Measurements from ENCODE around the gene CNGA1. TPM values are rescaled to one million over a fixed set of nuclear protein-coding genes. Genes with fewer than 3 reads are reported as not detected.

Gene CNGA1
- total and polyA plus RNA-seq, 2 donors (not counting 3 experiments of a cell fraction or from before 2014, with no cell fraction given): not detected

DNA sequence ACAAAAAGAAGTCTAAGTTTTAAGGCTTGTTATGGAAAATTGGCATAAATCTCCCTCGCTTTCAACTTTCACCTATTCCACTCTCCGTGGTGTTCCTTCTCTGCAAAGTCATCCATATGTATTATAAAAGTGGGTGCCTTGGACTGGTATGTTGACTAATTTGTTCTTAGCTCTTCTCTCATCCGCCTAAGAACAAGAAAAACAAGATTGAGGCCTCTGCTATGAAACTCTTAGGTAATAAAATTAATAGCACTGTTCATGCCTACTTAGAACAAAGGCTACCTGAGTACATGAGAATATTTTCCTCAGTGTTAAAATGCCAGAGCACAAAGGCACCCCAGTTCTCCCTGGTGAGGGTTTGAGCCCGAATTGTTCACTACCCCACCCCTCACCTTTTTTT lies 1.3 kb downstream of the CNGA1 start:
- intact Hi-C loops (cut with micrococcal nuclease): no loop called here

More for the DNA sequence above, 1.3 kb downstream of the CNGA1 start:
- no peaks in the 10 kb centered on the region for H4K20me1 ChIP-seq (replicated peaks; ENCODE audit: control insufficient read depth, extremely low read depth, insufficient read depth, low read length)
- CTCF ChIA-PET: no interaction called here
- dilution Hi-C loops (cut with MboI; ENCODE audit: extremely low pct_ligation_motif_present, low sequenced_read_pairs): no loop called here
- H3K4me1 ChIP-seq (ENCODE audit: control insufficient read depth, extremely low read depth, insufficient read depth, low read length): peaks cover 10% of the 10 kb centered on the region
- BruUV-seq (replicated peaks): no TSS peak
- no peaks in the 10 kb centered on the region for H3K36me3 ChIP-seq (ENCODE audit: control insufficient read depth in 2 of 2, extremely low read depth in 1 of 2, insufficient read depth in 2 of 2, low read length in 2 of 2)
- no peak for DNase-seq (ENCODE audit: low read depth, low spot score)
- H3K27ac ChIP-seq (ENCODE audit: insufficient read depth, low read depth, low read length): no peak overlapping the region
- H3K79me2 ChIP-seq (ENCODE audit: control insufficient read depth, insufficient read depth, low read length): no peaks in the 10 kb centered on the region
- H3K4me2 ChIP-seq (ENCODE audit: insufficient read depth, low read length): no peak overlapping the region
- no peaks in the 10 kb centered on the region for H3K9me3 ChIP-seq (replicated peaks; ENCODE audit: control insufficient read depth, insufficient read depth, low read length)
- no peak for FAIRE-seq
- TF ChIP-seq FOS (IDR thresholded peaks at IDR 0.05; ENCODE audit: borderline replicate concordance, insufficient read depth, low read length) (no peak), MYC (IDR thresholded peaks at IDR 0.05; ENCODE audit: low read depth, low read length) (no peak), POLR2AphosphoS5 (IDR thresholded peaks at IDR 0.05; ENCODE audit: insufficient read depth, low read depth, low read length) (no peak), JUN (IDR thresholded peaks at IDR 0.05; ENCODE audit: borderline replicate concordance, insufficient read depth, insufficient read length, low read depth) (no peak), GATA2 (IDR thresholded peaks at IDR 0.05; ENCODE audit: insufficient read depth, insufficient read length, low read depth, low read length) (no peak), POLR2A (IDR thresholded peaks at IDR 0.05; ENCODE audit: low read depth, low read length) (no peak), EZH2 (IDR thresholded peaks at IDR 0.05; ENCODE audit: borderline replicate concordance, low read depth, low read length, severe bottlenecking) (no peak)
- TF ChIP-seq, protein P1, sequence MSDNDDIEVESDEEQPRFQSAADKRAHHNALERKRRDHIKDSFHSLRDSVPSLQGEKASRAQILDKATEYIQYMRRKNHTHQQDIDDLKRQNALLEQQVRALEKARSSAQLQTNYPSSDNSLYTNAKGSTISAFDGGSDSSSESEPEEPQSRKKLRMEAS (IDR thresholded peaks at IDR 0.05; ENCODE audit: insufficient read depth, insufficient read length): no peak
- TF ChIP-seq, protein P2, sequence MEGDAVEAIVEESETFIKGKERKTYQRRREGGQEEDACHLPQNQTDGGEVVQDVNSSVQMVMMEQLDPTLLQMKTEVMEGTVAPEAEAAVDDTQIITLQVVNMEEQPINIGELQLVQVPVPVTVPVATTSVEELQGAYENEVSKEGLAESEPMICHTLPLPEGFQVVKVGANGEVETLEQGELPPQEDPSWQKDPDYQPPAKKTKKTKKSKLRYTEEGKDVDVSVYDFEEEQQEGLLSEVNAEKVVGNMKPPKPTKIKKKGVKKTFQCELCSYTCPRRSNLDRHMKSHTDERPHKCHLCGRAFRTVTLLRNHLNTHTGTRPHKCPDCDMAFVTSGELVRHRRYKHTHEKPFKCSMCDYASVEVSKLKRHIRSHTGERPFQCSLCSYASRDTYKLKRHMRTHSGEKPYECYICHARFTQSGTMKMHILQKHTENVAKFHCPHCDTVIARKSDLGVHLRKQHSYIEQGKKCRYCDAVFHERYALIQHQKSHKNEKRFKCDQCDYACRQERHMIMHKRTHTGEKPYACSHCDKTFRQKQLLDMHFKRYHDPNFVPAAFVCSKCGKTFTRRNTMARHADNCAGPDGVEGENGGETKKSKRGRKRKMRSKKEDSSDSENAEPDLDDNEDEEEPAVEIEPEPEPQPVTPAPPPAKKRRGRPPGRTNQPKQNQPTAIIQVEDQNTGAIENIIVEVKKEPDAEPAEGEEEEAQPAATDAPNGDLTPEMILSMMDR (IDR thresholded peaks at IDR 0.05; ENCODE audit: extremely low read depth in 1 of 2, insufficient read depth in 1 of 2, low read depth in 1 of 2, low read length in 2 of 2): no peak
- no peak overlapping the region for H3K9ac ChIP-seq (replicated peaks; ENCODE audit: extremely low read depth, insufficient read depth, low read length)
- POLR2A ChIA-PET: no interaction called here
- H3K9me1 ChIP-seq (replicated peaks; ENCODE audit: control insufficient read depth, extremely low read depth, insufficient read depth, low read length): no peaks in the 10 kb centered on the region
- no peak overlapping the region for H3K4me3 ChIP-seq (replicated peaks in 1 of 3; ENCODE audit: insufficient read depth in 1 of 3, low read depth in 1 of 3, low read length in 3 of 3)
- peaks cover 0 to 4% of the 10 kb centered on the region in 2 experiments for H3K27me3 ChIP-seq (ENCODE audit: control insufficient read depth in 2 of 2, insufficient read depth in 2 of 2, low read length in 2 of 2)
- no peak overlapping the region for H2AFZ ChIP-seq (ENCODE audit: low read depth, low read length)
